Fibroblast of lung (primary cell): Measurements from ENCODE around the gene HNRNPU. TPM values are rescaled to one million over a fixed set of nuclear protein-coding genes. Genes with fewer than 3 reads are reported as not detected.
A peak's percentile ranks its signal among the peaks of the same experiment; 100 is the strongest.

ENCODE experiments used
- DNase-seq, 2 donors: peaks; one replicate each; pipeline versions ENCODE4 v3.0.0 to v3.0.0-alpha.2; 2010; ENCODE audit warnings: low read depth in 2 of 2
- H2AFZ ChIP-seq: 2 replicates; pipeline ENCODE4 v1.5.1; 2012; ENCODE audit warnings: low read length, control low read depth, inconsistent platforms
- H3K27ac ChIP-seq: 2 replicates; pipeline ENCODE4 v1.5.1; 2011; ENCODE audit warnings: low read length, control low read depth; ENCODE audit not compliant: insufficient read depth
- H3K27me3 ChIP-seq: 2 replicates; pipeline ENCODE4 v1.5.1; 2011; ENCODE audit warnings: mild to moderate bottlenecking, low read length; ENCODE audit not compliant: control insufficient read depth, insufficient read depth
- H3K36me3 ChIP-seq: 2 replicates; pipeline ENCODE4 v1.5.1; 2011; ENCODE audit warnings: low read length; ENCODE audit not compliant: control insufficient read depth, insufficient read depth
- H3K4me1 ChIP-seq: 2 replicates; pipeline ENCODE4 v1.5.1; 2011; ENCODE audit warnings: low read length; ENCODE audit not compliant: control insufficient read depth, insufficient read depth; ENCODE audit errors: extremely low read depth
- H3K4me2 ChIP-seq: 2 replicates; pipeline ENCODE4 v1.5.1; 2011; ENCODE audit warnings: low read length, control low read depth; ENCODE audit not compliant: insufficient read depth; ENCODE audit errors: extremely low read depth
- H3K4me3 ChIP-seq, 4 experiments: fragments of 200-600 bp in 1 of 4; sonication (generic) in 1 of 4; replicated peaks in 1 of 4; 2 replicates each; pipeline ENCODE4 v1.5.1; 2011 to 2016; ENCODE audit warnings: low read length in 4 of 4, low read depth in 3 of 4, mild to moderate bottlenecking in 3 of 4, control low read depth in 2 of 4, inconsistent platforms in 1 of 4, mixed read lengths in 1 of 4; ENCODE audit not compliant: insufficient read depth in 1 of 4; ENCODE audit errors: control extremely low read depth in 1 of 4
- H3K79me2 ChIP-seq: 2 replicates; pipeline ENCODE4 v1.5.1; 2012; ENCODE audit warnings: mild to moderate bottlenecking, low read length, inconsistent platforms; ENCODE audit not compliant: control insufficient read depth, insufficient read depth
- H3K9ac ChIP-seq: 2 replicates; pipeline ENCODE4 v1.5.1; 2011; ENCODE audit warnings: mild to moderate bottlenecking, low read length, control low read depth; ENCODE audit not compliant: insufficient read depth
- H3K9me3 ChIP-seq: 2 replicates; pipeline ENCODE4 v1.5.1; 2012; ENCODE audit warnings: low read depth, low read length; ENCODE audit not compliant: control insufficient read depth, insufficient read depth
- H4K20me1 ChIP-seq: 2 replicates; pipeline ENCODE4 v1.5.1; 2011; ENCODE audit warnings: low read length; ENCODE audit not compliant: control insufficient read depth, insufficient read depth; ENCODE audit errors: extremely low read depth
- EZH2 ChIP-seq: IDR thresholded peaks from 2 replicates; pipeline ENCODE4 v1.5.1; 2012; ENCODE audit warnings: low read length, control low read depth, mild to moderate bottlenecking; ENCODE audit errors: missing control alignments
- polyA plus RNA-seq, 2 donors: library from polyadenylated mRNA; depleted of rRNA in 1 of 2; stranded (reverse) in 1 of 2; unstranded in 1 of 2; fragments of >200 nt; gene quantifications; 2 replicates each; pipeline ENCODE4 v1.2.1, GENCODE V29; 2011 to 2012; ENCODE audit warnings: missing spikeins in 1 of 2
- total RNA-seq: library from RNA; depleted of rRNA; stranded (reverse); fragments of >200 nt; gene quantifications from 2 replicates; pipeline ENCODE4 v1.2.1, GENCODE V29; 2014
- TF ChIP-seq, protein P1 (sequence below), 2 donors: IDR thresholded peaks in 1 of 2; conservative IDR thresholded peaks in 1 of 2; 1 replicate in 1 of 2; 2 replicates in 1 of 2; pipeline ENCODE4 v1.5.1; 2011 to 2012; ENCODE audit warnings: low read length in 2 of 2, control low read depth in 1 of 2, inconsistent platforms in 1 of 2, low read depth in 1 of 2, mild to moderate bottlenecking in 1 of 2

The HNRNPU gene
- total and polyA plus RNA-seq, 2 donors (not counting 1 experiment from before 2014, with no cell fraction given), result 231 to 383 TPM

DNA sequence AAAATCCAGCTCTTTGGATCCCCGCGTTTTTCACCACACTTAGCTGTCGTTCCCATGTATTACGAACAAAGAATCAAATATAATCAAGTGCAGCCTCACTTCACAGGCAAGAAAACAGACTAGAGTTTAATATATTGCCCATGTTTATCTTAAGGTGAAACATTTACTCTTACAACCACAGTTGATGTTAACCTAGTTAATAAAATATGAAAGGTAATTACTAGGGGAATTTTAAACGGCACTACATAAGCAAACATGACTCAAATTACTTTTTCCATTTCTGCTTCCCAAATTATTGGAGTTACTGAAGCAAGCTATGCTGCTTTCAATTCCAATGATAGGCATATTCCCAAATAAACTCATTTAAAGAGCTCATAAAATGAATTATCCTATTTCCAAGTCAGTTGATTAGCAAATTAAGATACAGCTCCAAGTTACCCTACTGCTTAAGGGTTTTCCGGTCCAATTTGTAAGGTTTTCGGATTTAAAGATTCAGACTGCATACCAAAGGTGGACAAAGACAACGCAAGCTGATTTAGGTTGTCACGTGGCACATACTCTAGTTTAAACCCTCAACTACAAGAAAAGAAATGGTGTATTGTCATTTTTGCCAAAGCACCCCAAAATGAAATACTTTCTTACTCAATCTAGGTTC is 22.9 kb downstream of the HNRNPU start:
- H3K9me3 ChIP-seq, result no peaks in the 10 kb centered on the region
- no peak overlapping the region for H3K4me2 ChIP-seq
- no peak for TF ChIP-seq EZH2
- TF ChIP-seq, protein P1, sequence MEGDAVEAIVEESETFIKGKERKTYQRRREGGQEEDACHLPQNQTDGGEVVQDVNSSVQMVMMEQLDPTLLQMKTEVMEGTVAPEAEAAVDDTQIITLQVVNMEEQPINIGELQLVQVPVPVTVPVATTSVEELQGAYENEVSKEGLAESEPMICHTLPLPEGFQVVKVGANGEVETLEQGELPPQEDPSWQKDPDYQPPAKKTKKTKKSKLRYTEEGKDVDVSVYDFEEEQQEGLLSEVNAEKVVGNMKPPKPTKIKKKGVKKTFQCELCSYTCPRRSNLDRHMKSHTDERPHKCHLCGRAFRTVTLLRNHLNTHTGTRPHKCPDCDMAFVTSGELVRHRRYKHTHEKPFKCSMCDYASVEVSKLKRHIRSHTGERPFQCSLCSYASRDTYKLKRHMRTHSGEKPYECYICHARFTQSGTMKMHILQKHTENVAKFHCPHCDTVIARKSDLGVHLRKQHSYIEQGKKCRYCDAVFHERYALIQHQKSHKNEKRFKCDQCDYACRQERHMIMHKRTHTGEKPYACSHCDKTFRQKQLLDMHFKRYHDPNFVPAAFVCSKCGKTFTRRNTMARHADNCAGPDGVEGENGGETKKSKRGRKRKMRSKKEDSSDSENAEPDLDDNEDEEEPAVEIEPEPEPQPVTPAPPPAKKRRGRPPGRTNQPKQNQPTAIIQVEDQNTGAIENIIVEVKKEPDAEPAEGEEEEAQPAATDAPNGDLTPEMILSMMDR (conservative IDR thresholded peaks at IDR 0.05 in 1 of 2, IDR thresholded peaks at IDR 0.05 in 1 of 2; ENCODE audit: low read depth in 1 of 2, low read length in 2 of 2), result no peak
- no peak overlapping the region for H3K4me3 ChIP-seq
- no peaks in the 10 kb centered on the region for H4K20me1 ChIP-seq
- H3K27ac ChIP-seq, result no peak overlapping the region
- peaks cover 8% of the 10 kb centered on the region for H3K4me1 ChIP-seq
- H3K27me3 ChIP-seq, result no peaks in the 10 kb centered on the region
- no peak for DNase-seq
- H2AFZ ChIP-seq, result no peak overlapping the region
- H3K9ac ChIP-seq, result no peak overlapping the region
- H3K79me2 ChIP-seq, result peaks cover 61% of the 10 kb centered on the region
- H3K36me3 ChIP-seq, result peaks cover 10% of the 10 kb centered on the region

DNA sequence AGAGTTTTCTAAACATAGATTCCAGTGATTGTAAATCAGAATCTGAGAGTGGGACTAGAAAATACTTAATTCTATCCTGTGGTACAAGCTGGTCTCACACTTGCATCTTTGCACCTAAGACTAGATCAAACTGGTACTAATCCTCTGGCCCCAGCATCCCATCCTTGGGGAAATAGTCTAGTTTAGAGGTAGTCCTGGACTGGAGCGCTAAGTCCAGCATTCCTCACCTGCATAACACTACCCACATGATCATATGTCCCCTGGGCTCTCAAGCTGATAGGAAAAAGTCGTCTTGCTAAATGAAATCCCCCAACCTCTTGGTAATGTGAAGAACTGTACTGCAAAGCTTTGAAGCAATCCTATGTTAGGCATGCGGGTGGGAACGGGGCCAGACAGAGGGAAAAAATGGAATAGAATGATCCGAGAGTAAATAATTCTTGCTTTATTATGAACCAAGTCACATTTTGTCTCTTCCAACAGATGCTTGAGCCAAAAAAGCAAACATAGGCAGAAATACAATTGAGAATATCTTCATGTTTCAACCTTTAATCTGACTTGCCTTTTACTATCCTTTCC is 24.0 kb downstream of the HNRNPU start:
- Histone ChIP-seq H2AFZ (no peak overlapping the region), H3K27me3 (no peaks in the 10 kb centered on the region), H3K4me2 (no peak overlapping the region), H3K9ac (no peak overlapping the region), H3K4me1 (peaks cover 8% of the 10 kb centered on the region), H3K4me3 (no peak overlapping the region), H3K36me3 (peaks cover 10% of the 10 kb centered on the region), H3K9me3 (no peaks in the 10 kb centered on the region), H3K27ac (no peak overlapping the region), H3K79me2 (peaks cover 67% of the 10 kb centered on the region), H4K20me1 (no peaks in the 10 kb centered on the region)
- DNase-seq, result peak in 1 of 2 donors; percentile 39
- no peak for TF ChIP-seq EZH2
- TF ChIP-seq, protein P1 (conservative IDR thresholded peaks at IDR 0.05 in 1 of 2, IDR thresholded peaks at IDR 0.05 in 1 of 2; ENCODE audit: low read depth in 1 of 2, low read length in 2 of 2), result no peak

DNA sequence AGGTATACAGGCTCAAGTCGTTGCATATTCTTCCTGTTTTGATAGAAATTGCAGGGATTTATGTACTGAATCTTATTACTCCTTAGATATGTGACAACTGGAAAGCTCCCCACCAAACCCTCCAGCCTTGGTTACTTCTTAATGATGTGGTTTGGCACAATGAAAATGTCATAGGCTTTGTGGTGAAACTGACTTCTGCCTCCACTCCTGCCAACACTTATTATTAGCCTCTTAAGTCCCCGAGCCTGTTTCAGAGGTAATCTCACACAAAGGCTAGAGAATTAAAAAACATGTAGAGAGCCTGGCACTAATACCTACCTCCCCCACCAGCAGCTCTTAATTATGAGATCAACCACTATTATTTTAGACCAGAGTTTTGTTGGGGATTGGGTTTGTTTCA is 24.7 kb downstream of the HNRNPU start:
- Histone ChIP-seq H4K20me1 (no peaks in the 10 kb centered on the region), H3K27ac (no peak overlapping the region), H3K4me1 (peaks cover 8% of the 10 kb centered on the region), H3K4me2 (peak overlapping the region; percentile 3), H3K36me3 (peaks cover 8% of the 10 kb centered on the region), H3K4me3 (no peak overlapping the region), H3K27me3 (no peaks in the 10 kb centered on the region), H3K79me2 (peaks cover 64% of the 10 kb centered on the region), H3K9ac (no peak overlapping the region), H3K9me3 (no peaks in the 10 kb centered on the region), H2AFZ (no peak overlapping the region)
- DNase-seq, result peak; percentile 47 to 74
- TF ChIP-seq, protein P1 (conservative IDR thresholded peaks at IDR 0.05 in 1 of 2, IDR thresholded peaks at IDR 0.05 in 1 of 2; ENCODE audit: low read depth in 1 of 2, low read length in 2 of 2), result no peak
- TF ChIP-seq EZH2, result no peak
